ENCODE data around the gene RPS21. TPM values are rescaled to one million over a fixed set of nuclear protein-coding genes. Genes with fewer than 3 reads are reported as not detected.

The RPS21 gene
- total and polyA plus RNA-seq, 10 of the 15 experiments (the other 5 are each of a cell fraction or from before 2014, with no cell fraction given) = 1,474 to 4,987 (median 2,439) TPM

DNA sequence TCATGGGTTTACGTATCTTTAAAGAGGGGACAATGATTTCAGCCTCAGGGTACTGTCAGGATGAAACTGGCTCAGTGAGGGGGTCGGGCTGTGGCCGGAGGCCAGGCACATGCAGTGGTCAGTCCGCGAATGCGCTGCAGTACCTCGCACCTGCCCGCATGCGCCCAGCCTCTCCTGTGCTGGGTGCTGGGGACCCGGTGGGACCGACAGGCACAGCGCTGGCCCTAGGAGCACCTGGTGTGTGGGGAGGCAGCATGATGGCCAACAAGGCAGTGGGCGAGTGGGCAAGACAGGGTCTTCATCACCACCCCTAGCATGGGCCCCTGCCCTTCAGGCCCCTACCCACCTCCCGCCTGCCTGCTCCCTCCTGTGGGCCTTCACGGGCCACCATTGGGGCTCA is 21.2 kb downstream of the RPS21 start:
- in situ Hi-C loops (cut with MboI) (no loop called here), intact Hi-C loops (cut with micrococcal nuclease; ENCODE audit: unreplicated experiment) (loop anchor here (5.0 kb wide), 1 partner anchor 384 kb away; no protein-coding TSS in a partner anchor)
- CTCF ChIA-PET = interaction anchor here (1.4 to 4.2 kb wide), 3 partner anchors 26 to 384 kb away, joined by 3 to 23 read pairs (median 9); no protein-coding TSS in a partner anchor
- H3K4me2 ChIP-seq (ENCODE audit: control insufficient read depth, insufficient read depth) = peak overlapping the region; percentile 92
- H3K27ac ChIP-seq (ENCODE audit: control insufficient read depth, insufficient read depth) = no peak overlapping the region
- DNase-seq (ENCODE audit: low read depth, low spot score) = no peak
- 92% methylated on average over 15 of the region's 15 CpGs for WGBS (ENCODE audit: insufficient coverage, insufficient replicate concordance, low lambda C conversion rate, missing lambda C conversion rate)
- peaks cover 12% of the 10 kb centered on the region for H3K4me1 ChIP-seq (ENCODE audit: control insufficient read depth, insufficient read depth, low read length)
- no peaks in the 10 kb centered on the region for H3K9me3 ChIP-seq (replicated peaks; ENCODE audit: control insufficient read depth, insufficient read depth, low read length)
- no peak for TF ChIP-seq NR2C1 (IDR thresholded peaks at IDR 0.05)
- no peak for TF ChIP-seq MYB (IDR thresholded peaks at IDR 0.05; ENCODE audit: borderline replicate concordance, low read depth, low read length)
- TF ChIP-seq RCOR1 (conservative IDR thresholded peaks at IDR 0.05; ENCODE audit: low read depth, low read length) = no peak
- TF ChIP-seq GATAD2B (conservative IDR thresholded peaks at IDR 0.05; ENCODE audit: low read depth) = no peak
- TF ChIP-seq STAT3 (IDR thresholded peaks at IDR 0.05; ENCODE audit: low read depth, low read length) = no peak
- TF ChIP-seq CBX5 (IDR thresholded peaks at IDR 0.05; ENCODE audit: low read depth) = no peak
- TF ChIP-seq LARP7 (IDR thresholded peaks at IDR 0.05) = no peak
- TF ChIP-seq FOS (IDR thresholded peaks at IDR 0.05; ENCODE audit: borderline replicate concordance, extremely low read depth, insufficient read length) = no peak
- no peak for TF ChIP-seq BCL11A (IDR thresholded peaks at IDR 0.05; ENCODE audit: low read depth, low read length)
- no peak for TF ChIP-seq JUND (IDR thresholded peaks at IDR 0.05; ENCODE audit: low read depth, low read length)
- no peak for TF ChIP-seq POLR2AphosphoS5 (IDR thresholded peaks at IDR 0.05; ENCODE audit: low read length)
- TF ChIP-seq CREB1 (IDR thresholded peaks at IDR 0.05; ENCODE audit: low read depth) = no peak
- TF ChIP-seq NFYA (IDR thresholded peaks at IDR 0.05; ENCODE audit: borderline replicate concordance, low read depth, low read length) = no peak
- no peak for TF ChIP-seq FOXK2 (IDR thresholded peaks at IDR 0.05)
- TF ChIP-seq POLR2AphosphoS2 (IDR thresholded peaks at IDR 0.05; ENCODE audit: low read depth, low read length) = no peak
- RAD21 ChIA-PET (ENCODE audit: unreplicated experiment) = no interaction called here
- peak overlapping the region; percentile 70 for H3K9ac ChIP-seq (ENCODE audit: control insufficient read depth, insufficient read depth, low read length)
- POLR2A ChIA-PET = interaction anchor here (0.6 kb wide), 1 partner anchor 20 kb away, joined by 3 read pairs; no protein-coding TSS in a partner anchor
- H2AFZ ChIP-seq (ENCODE audit: control insufficient read depth, low read depth, low read length) = no peak overlapping the region; the same call in 1 of the 2 replicates
- peak overlapping the region; percentile 73; the same call in 1 of the 2 replicates for H3K4me3 ChIP-seq
- H3K27me3 ChIP-seq (replicated peaks in 1 of 2; ENCODE audit: control insufficient read depth in 2 of 2, insufficient read depth in 2 of 2, low read length in 1 of 2) = no peaks in the 10 kb centered on the region
- no peak for ATAC-seq
- BruUV-seq (replicated peaks) = no TSS peak
- no peak for FAIRE-seq
- no peaks in the 10 kb centered on the region; a peak in 1 of 4 replicates for H3K36me3 ChIP-seq (ENCODE audit: control insufficient read depth in 2 of 2, insufficient read depth in 2 of 2, low read length in 1 of 2)
- peaks cover 14% of the 10 kb centered on the region for H3K79me2 ChIP-seq (ENCODE audit: control insufficient read depth, insufficient read depth, low read length)
- H4K20me1 ChIP-seq (ENCODE audit: control insufficient read depth, insufficient read depth) = no peaks in the 10 kb centered on the region; the same call in 1 of the 2 replicates
- SMC1A ChIA-PET (ENCODE audit: uncharacterized antibody, unreplicated experiment) = no interaction called here
